ENCODE data around the gene WDR13.
"Not testable (repeated sequence)": the region's sequence is repeated elsewhere in the genome, so short reads cannot be mapped to it uniquely, and the experiment has no call there.

WDR13 gene

DNA sequence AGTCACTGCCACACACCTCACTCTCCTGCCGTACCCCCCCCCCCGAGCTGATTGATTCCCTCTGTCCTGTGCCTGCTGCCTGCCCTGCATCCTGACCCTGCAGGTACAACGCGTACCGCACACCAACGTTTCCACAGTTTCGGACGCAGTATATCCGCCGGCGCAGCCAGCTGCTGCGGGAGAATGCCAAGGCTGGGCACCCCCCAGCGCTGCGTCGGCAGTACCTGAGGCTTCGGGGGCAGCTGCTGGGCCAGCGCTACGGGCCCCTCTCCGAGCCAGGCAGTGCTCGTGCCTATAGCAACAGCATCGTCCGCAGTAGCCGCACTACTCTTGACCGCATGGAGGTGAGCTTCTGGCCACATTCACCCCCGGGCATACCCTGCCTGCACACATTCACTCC lies 1.3 kb downstream of the WDR13 start:
- no peak for DNase-seq

DNA sequence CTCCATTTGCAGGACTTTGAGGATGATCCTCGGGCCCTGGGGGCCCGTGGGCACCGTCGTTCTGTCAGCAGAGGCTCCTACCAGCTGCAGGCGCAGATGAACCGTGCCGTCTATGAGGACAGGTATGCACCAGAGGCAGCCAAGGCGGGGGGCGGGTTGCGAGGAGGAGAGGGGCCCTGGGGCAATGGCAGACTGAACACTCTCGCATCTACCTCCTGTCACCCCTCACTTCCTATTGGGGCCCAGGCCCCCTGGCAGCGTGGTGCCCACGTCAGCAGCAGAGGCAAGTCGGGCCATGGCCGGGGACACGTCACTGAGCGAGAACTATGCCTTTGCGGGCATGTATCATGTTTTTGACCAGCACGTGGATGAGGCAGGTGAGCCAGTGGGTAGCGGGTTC lies 2.0 kb downstream of the WDR13 start:
- no peak for DNase-seq

DNA sequence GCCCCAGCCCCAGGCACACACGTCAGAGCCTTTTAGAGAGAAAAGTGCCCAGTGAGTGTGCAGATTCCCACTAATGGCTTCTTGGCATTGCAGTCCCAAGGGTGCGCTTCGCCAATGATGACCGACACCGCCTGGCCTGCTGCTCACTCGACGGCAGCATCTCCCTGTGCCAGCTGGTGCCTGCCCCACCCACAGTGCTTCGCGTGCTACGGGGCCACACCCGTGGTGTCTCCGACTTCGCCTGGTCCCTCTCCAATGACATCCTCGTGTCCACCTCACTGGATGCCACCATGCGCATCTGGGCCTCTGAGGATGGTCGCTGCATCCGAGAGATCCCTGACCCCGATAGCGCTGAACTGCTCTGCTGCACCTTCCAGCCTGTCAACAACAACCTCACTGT lies 2.9 kb downstream of the WDR13 start:
- no peak for DNase-seq

DNA sequence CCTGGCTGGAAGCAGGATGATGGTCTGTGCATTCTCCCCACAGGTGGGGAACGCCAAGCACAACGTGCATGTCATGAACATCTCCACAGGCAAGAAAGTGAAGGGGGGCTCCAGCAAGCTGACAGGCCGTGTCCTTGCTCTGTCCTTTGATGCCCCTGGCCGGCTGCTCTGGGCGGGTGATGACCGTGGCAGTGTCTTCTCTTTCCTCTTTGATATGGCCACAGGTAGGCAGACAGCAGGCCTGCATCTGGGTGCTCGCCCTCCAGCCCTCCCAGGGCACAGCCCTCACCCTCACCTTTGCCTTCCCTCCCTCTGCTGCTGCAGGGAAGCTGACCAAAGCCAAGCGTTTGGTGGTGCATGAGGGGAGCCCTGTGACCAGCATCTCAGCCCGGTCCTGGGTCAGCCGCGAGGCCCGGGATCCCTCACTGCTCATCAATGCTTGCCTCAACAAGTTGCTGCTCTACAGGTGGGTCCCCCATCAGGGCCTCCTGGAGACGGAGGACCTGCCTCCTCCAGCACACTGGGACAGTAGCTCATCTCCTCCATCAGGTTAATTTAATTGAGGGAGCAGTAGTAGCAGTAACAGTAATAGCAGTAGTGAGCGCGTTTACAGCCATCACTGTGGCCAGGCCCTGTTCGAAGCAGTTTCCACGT lies 4.6 kb downstream of the WDR13 start:
- DNase-seq = no peak

DNA sequence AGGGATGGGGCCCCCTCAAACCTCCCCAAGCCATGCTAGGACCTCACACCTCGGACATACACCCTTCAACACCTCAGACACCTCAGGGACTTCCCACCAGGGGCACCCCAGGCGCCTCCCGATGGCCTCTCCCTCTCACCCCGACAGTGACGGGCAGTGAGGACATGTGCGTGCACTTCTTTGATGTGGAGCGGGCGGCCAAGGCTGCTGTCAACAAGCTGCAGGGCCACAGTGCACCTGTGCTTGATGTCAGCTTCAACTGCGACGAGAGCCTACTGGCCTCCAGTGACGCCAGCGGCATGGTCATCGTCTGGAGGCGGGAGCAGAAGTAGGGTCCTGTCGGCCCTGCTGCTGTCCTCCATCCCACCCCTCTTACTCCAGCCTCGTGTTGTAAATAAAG lies 7.4 kb downstream of the WDR13 start:
- DNase-seq = no peak

DNA sequence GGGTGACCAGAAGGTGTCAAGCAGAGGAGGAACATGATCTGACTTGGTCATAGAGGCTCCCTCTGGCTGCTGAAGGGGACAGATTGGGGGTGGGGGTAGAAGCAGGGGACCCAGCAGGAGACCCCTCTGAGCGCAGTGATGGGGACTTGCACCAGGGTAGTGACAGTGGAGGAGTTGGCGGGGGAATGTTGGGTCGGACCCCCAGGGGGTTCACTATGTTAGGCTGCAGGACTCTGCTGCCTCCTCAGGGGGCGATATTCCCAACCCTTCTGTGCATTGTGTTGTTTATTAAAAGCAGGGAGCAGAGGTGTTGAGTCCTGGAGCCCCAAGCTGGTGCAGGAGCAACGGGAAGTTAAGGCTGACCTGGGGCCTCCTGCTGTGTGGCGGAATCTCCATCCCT lies 8.8 kb downstream of the WDR13 start:
- DNase-seq = no peak

DNA sequence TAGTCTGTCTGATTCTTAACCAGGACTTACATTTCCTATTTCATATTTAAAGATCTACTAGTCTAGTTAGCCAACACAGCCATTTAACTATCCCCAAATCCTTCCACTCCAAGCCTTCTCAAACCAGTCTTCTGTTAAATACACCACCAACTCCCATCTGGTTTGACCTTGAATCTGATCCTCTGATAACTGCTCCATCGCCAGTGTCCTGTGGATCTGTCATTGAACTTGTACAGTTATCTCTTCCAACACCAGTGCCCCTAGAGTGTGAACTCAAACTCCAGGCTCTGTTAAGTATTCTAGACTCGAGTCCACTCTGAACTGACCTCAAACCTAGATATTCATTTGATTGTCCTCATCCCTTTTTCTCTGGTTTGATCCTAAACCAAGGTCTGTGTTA lies 14.4 kb downstream of the WDR13 start:
- no peak for DNase-seq

DNA sequence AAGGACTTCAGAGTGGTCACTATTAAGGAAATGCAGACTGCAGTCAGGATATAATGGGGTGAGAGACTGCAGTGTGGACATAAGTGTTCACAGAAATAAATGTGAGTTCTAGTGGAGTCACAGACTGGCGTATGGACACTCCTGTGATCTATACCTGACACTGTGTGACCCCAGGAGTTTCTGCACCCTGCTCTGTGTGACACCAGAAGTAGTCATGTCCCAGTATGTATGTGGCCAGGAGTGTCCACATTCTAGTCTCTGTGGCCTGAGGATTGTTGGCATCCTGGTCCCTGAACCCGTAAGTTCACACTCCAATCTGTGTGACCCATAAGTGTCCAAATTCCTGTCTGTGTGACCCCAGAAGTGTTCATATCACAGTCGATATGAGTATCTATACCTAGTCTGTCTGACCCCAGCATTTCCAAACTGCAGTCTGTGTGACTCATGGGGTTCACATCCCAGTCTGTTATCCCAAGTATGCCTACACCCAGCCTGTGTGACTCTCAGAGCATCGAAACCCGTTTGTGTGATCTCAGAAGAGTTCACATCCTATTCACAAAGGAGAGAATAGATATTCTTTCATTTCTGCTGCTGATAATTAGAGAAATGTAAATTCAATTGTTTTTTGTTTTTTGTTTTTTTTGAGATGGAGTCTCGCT lies 16.3 kb downstream of the WDR13 start:
- DNase-seq = no peak

DNA sequence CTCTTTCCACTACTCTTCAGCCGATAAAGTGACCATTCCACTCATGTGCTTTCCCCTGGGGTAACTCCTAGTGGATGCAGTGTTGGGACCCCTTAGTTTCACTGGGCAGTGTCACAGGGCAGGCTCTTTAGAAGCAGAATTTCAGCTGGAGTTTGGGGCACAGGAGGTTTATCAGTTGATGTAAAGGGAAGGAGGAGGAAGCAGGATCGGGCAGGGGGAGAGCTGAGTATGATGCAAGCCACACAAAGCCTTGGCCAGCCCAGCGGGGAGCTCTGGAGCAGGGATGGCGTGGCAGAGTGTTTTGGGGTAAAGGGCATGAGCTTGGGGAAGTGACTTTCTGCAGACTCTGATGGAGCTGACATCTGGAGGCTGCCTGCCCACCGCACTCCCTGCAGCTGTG lies 19.3 kb downstream of the WDR13 start:
- DNase-seq = no peak

DNA sequence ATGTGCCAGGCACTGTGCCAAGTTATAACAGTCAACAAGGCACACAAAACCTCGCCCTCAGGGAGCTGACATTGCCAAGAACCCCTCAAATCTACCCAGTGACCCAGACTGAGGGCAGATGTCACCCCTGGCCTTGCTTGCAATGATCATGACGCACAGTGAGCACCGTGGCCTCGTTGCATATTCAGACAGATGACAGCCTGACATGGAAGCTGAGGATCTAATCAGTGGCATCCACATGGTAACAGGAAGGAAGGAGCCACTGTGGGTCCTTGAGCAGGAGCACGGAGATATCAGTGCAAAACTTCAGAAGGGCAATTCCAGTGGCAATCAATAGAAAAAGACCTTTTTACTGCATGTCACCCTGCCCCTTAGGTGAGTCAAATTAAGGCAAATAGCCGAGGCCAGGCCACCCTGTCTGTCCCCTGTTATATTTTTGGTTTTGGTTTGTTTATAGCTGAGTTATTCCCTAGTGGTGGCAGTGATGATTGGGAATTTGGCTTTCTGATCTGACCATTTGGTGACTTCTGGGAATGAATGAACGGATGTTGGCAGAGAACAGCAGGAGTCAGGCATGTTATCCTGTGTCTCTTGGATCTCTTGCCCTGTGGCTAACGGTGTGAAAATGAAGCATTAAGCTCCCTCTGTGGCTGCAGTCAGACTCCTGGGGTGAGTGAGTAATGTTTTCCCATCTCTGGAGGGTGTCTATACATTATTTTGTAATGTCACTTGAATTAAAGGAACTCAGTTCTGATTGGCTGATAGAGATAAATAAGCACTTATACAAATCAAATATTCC lies 20.4 kb downstream of the WDR13 start:
- DNase-seq = no peak

DNA sequence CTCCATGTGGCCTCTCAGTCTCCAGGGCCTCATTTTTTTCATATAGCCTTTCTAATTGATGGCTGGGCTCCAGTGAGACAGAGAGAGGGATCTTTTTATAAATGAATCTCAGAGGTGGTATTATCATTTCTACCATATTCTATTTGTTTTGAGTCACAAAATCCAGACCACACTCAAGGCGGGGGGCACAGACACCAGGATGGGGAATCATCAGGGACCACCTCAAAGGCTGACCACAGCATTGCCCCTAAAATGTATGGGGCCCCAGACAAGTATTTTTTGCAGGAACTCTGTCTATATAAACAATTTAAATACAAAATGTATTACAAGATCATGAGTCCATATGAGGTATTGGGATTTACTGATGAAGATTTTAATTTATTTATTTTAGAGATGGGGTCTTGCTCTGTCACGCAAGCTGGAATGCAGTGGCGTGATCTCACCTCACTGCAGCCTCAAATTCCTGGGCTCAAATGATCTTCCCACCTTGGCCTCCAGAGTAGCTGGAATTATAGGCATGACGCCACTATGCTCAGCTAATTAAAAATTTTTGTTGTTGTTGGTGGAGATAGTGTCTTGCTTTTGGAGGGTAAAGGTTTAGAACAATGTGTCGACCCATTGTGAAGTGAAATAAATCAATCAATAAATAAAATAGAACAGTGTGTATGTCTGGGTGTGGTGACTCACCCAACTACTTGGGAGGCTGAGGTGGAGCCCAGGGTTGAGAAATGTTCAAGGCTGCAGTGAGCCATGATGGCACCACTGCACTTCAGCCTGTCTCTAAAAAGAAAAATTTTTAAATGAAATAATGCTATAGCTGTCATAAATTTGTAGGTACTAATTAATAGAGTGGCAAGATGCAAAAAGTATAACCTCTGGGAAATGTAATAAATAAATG lies 29.4 kb downstream of the WDR13 start:
- no peak for DNase-seq

DNA sequence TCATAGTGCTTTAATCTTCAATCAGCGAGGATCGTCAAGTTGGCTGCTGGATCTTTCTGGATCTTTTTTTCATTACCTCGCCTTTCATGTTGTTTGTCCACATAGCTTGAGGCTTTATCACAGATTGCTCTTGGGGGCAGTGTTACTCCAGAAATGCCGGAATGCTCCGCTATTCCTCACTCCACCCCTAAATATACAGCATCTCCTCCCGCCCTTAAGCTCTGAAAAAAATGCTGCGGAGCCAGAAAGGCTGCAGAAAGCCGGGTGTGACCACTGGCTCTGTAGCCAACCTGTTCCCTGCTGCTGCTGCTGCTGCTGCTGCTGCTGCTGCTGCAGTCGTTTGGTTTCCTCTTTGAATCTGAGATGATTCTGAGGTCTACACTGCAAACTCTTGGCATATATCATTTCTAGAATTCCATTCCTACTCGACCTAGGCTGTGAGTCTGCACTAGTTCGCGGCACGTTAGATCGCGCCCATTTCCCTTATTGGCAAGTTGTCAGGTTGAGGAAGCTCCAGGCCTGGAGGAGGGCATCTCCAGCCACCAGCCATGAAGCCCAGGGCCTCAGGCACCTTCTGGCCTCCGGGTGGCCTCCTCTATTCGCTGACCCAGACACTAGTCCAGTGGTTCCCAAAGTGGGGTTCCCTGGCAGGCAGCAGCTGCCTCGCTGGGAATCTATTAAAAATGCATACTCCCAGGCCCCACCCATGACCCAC lies 34.2 kb downstream of the WDR13 start:
- no peak for DNase-seq

DNA sequence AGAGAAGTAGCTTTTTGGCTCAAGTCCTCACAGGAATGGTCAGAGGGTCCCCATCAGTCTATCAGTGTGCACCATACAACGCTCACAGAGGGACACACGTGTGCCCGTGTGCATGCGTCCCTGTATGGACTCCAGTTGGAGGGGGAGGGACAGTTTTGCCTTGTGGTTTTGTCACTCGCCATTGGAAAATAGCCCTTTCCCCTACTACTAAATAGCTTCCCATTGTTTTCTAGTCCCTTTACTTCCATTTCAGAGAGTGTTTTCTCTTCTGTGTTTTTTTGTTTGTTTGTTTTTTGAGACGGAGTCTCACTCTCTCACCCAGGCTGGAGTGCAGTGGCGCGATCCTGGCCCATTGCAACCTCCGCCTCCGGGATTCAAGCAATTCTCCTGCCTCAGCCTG lies 34.9 kb downstream of the WDR13 start:
- DNase-seq = no peak

DNA sequence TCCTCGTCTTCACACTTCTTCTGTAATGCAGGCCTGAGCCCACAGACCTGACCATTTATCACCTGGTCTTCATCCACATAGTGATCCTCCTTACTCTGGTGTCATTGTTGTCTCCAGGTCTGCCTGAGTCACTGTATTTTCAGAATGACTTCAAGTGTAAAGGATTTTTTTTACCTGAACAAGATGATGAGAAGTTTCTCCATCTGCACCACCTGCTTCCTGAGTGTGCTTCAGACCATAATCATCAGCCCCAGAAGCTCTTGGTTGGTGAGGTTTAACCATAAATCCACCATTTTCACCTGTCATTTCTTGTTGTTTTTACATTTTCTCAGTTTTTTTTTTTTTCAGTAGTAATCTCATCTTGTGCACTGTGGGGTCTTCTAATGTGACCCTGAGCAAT lies 39.0 kb downstream of the WDR13 start:
- no peak for DNase-seq

DNA sequence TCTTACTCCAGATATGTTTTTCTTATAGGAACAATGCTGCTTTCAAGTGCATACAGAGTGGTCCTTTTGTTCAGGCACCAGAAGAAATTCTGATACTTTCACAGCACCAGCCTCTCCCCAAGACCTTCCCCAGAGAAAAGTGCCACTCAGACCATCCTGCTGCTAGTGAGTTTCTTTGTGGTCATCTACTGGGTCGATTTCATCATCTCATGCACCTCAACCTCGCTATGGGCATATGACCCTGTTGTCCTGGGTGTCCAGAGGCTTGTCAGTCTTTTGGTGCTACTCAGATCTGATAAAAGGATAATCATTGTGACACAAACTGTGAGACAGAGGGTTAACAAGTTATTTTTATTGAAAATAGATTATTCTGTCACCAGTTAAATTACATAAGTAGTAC lies 39.5 kb downstream of the WDR13 start:
- no peak for DNase-seq

DNA sequence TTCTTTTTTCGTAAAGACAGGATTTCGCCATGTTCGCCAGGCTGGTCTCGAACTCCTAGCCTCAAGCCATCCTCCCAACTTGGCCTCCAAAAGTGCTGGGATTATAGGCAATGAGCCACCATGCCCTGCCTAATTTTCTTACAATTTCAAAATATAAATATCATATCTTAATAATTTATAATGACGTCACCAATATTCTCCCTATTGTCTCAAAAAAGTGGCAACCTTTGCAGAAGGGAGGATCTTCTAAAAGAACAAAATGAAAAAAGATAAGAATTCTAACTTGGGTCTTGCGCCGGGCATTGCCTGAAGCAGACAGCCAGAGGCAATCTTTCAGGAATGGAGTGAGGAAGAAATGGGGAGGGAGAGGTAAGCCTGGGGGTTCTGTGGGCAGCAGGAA lies 48.4 kb downstream of the WDR13 start:
- DNase-seq = no peak

DNA sequence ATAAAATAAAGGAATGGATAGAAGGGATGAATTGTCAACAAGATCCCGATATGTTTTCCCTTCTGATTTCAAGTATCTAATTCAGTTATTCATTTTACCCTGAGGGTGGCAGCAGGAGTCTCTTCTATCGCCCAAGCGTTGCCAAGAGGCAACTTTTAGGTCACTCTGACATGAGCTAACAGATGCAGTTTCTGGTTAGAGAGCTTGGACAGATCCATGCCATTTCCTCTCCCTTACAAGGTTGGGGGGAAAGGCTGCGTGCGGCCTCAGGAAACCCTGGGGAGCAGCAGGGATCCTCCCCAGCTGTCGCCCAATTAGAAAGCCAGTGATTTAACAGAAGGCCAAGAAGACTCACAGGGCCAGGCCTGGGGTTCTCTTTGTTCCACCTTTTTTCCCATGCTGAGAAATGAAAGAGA lies 51.1 kb downstream of the WDR13 start:
- no peak for DNase-seq

DNA sequence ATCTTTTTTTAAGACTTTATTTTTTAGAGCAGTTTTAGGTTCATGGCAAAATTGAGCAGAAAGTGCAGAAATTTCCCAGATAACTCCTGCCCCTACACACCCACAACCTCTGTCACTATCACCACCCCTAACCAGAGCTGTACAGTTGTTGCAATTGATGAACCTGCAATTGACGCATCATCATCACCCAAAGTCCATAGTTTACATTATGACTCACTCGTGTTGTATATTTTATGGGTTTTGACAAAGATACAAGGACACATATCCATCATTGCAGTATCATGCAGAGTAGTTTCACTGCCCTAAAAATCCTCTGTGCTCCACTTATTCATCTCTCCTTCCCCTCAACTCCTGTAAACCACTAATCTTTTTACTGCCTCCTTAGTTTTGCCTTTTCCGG lies 51.8 kb downstream of the WDR13 start:
- DNase-seq = no peak

DNA sequence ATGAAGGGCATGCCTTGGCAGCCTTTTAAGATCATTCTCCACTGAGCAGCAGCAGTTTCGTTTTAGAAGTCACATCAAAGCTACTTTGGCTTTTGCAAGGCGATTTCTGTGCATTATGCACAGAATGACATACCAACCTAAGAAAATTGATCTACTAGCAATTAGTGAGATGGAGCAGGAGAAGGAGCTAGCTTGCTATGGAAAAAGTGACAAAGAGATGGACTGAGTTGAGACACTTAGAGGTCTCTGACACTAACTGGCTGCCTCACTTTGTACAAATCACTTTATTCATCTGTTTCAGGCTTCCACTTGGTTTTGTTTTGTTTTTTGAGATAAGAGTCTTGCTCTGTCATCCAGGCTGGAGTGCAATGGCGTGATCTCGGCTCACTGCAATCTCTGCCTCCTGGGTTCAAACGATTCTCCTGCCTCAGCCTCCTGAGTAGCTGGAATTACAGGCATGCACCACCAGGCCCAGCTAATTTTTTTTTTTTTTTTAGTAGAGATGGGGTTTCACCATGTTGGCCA lies 54.8 kb downstream of the WDR13 start:
- not testable (repeated sequence) for DNase-seq

DNA sequence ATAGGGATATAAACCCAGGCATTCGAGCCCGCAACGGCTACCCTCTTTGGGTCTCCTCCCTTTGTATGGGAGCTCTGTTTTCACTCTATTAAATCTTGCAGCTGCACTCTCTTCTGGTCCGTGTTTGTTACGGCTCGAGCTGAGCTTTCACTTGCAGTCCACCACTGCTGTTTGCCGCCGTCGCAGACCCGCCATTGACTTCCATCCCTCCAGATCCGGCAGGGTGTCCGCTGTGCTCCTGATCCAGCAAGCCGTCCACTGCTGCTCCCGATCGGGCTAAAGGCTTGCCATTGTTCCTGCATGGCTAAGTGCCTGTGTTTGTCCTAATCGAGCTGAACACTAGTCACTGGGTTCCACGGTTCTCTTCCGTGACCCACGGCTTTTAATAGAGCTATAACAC lies 57.5 kb downstream of the WDR13 start:
- DNase-seq = not testable (repeated sequence)

All from SIG-M5 (cell line).